GM19467 (cell line): ENCODE results near the gene GIMAP2.
A peak's percentile ranks its signal among the peaks of the same experiment; 100 is the strongest.
"Not testable (repeated sequence)": the region's sequence is repeated elsewhere in the genome, so short reads cannot be mapped to it uniquely, and the experiment has no call there.

ENCODE experiments used
- ATAC-seq: cut with Tn5 transposase; IDR thresholded peaks from one replicate; pipeline ENCODE4 v1.9.1; 2021; ENCODE audit warnings: mild to moderate bottlenecking, moderate library complexity; ENCODE audit not compliant: unreplicated experiment

GIMAP2 gene

DNA sequence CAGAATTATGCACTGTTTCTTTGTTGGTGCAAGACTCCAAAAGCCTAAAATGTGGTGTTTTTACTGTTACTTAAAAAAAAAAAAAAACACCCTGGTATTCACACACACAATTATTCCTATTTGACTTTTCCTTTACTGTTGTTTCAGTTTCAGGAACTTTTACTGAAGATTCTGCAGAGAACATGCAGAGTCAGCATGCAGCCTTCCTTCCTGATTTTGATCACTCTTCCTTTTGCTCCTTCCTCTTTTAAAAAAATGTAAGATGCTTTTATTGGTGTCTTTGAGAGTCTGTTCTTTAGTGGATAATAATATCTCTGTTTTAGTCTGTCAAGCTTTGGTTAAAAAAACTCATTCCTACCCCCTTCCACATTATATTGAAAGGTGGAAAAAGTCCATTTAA, 9.2 kb upstream of the GIMAP2 start:
- not testable (repeated sequence) for ATAC-seq

DNA sequence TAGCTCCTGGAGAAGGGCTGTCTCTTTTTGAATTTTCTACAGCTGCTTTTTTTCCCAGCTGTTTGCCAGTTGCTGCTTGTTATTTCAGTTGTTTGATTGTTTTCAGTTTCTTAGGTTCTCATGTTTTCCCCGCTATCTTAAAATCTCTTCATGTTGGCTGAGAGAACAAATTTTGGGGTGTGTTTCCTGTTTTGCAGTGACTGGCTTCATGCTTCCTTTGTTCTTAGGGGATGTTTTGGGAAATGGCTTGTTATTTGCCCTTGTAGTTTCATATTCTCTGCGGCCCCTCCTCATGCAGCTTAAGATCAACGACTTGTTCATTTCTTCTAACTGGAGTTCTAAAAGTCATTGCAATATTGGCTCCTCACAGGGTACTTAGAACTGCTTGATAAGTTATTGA, 8.7 kb upstream of the GIMAP2 start:
- ATAC-seq: not testable (repeated sequence)

DNA sequence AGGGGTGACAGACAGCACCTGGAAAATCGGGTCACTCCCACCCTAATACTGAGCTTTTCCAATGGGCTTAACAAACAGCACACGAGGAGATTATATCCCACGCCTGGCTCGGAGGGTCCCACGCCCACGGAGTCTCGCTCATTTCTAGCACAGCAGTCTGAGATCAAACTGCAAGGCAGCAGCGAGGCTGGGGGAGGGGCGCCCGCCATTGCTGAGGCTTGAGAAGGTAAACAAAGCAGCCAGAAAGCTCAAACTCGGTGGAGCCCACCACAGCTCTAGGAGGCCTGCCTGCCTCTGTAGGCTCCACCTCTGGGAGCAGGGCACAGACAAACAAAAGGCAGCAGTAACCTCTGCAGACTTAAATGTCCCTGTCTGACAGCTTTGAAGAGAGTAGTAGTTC, 6.9 kb upstream of the GIMAP2 start:
- not testable (repeated sequence) for ATAC-seq

DNA sequence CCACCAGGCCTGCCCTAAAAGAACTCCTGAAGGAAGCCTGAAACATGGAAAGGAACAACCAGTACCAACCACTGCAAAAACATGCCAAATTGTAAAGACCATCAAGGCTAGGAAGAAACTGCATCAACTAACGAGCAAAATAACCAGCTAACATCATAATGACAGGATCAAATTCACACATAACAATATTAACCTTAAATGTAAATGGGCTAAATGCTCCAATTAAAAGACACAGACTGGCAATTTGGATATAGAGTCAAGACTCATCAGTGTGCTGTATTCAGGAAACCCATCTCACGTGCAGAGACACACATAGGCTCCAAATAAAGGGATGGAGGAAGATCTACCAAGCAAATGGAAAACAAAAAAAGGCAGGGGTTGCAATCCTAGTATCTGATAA, 5.1 kb upstream of the GIMAP2 start:
- ATAC-seq: not testable (repeated sequence)

DNA sequence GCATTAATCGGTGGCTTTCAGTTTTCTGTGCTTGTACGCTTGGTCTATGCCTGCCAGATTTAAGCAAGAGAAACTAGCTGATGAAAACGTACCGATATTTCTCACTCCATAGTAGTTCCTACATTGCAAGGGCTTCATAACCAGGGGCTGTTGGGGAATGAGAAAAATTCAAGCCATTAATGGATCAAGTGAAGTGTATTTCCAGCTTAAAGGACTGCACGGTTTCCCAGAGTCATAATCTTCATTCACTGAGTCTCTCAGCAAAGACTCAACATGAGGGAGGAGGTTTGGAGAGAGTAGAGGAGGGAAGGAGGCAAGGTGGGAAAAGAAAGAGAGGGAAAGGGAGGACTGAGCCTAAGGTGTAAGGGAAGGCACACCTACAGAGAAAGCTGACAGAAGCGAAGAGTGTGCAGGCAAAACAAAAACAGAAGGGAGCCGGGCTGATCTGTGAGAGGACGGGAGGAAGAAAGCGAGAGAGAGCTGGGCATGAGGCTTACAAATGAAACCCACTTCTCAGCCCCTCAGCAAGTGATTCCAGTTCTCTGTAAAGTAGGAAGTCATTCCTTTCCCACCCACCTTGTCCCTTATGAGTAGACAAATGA, 625 bp downstream of the GIMAP2 start:
- peak; percentile 24 for ATAC-seq

DNA sequence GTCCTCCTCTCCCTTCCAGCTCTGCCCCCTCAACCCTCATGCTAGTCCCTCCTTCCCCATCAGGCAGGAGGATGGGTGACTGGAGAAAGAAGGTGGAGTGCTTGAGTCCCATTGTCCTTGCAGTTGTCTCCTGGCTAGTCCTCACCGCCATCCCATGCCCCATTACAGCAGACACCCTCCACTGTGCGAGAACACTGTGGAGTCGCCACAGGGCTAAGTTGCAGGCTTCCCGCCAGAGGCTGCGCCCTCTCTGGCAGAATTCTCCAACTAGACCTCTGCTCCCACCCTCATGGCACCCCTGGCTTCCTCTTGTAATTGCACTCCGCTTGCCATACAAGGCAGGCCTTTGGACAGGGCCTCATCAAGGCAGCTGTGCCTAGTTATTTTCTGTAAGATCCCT, 3.1 kb downstream of the GIMAP2 start:
- no peak for ATAC-seq

DNA sequence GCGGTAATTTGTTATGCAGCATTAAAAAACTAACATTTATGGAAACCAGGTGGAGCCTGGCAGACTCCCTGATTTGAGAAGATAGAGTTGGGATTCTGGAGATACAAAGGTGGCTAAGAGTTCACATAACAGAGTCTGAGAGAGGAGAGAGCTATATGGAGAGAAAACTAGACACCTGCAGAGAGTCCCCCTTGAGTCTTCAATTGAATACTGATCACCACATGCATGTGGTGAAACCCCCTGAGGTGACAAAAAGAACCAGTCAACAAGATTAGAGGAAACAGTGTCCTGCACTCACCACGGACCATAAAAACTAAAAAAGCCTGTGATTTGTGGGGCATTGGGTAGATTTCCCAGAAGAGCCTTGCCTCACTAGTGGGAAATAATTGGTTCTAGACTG, 10.1 kb downstream of the GIMAP2 start:
- ATAC-seq: no peak

DNA sequence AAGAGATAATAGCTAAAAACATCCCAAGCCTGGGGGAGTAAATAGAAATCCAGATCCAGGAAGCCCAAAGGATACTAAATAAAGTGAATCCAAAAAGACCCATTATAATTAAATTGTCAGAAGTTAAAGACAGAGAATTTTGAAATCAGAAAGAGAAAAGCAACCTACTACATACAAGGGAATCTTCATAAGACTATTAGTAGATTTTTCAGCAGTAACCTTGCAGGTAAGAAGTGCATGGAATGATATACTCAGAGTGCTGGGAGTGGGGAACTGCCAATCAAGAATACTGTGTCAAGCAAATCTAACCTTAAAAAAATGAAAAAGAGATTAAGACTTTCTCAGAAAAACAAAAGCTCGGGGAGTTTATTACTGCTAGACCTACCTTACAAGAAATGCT, 17.7 kb downstream of the GIMAP2 start:
- no peak for ATAC-seq

DNA sequence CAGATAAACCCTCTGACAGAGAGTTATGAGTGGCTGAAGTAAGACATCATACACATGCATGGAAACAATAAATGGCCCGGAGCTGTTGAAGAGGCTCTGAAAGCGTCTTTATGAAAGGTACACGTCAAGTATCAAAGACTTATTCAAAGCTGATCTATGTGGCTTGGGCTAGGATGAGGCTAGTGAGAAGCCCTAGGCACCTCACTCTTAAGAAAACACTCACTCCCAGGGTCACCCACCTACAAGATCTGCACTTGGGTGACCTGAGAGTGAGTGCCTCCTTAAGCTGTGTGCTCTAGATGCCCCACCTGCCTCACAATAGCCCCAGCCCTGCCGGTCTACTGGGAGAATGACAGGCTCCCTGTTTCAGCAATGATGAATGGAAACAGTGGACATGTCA, 29.8 kb downstream of the GIMAP2 start:
- ATAC-seq: no peak

DNA sequence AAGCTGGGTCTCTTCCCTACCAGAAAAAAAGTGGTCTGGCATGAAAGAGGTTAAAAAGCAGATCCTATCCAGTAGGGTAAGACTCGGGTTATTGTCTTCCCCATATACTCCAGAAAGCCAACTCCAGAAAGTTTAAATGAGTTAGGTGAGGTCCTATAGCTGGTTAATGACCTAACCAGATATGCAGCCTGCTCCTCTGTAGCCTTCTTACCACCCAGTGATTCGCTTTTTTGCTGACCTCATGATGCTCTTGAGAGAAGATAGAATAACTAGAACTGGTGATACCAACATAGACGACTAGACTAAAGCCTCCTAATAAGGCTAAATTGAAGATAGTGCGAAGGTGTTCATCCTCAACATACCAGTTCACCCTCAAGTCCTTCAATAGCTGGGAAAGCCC, 30.2 kb downstream of the GIMAP2 start:
- ATAC-seq: no peak

DNA sequence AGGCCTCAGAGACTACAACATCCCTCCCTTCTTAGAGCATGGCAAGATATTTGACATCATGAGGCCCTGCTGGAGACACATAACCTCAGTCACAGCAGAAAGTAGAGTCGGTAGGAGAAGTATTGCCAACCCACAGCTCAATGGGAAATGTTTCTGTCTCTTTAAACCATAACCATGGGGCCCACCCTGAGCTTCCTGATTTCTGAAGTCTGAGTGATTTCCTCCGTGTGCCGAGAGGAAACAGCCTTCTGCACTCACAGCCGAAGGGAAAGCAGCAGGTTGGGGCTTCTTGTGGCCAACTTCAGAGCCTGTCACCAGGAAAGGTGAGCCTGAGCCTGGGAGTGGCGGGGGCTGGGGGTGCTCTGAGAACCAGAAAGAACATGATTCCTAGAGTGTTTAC, 30.9 kb downstream of the GIMAP2 start, which contains the start of gene GIMAP1:
Gene GIMAP1, plus strand, starts transcription at position 246 of the 400 bp plus-strand sequence. CDS start 2,435 bp downstream, outside the sequence.
- no peak for ATAC-seq

DNA sequence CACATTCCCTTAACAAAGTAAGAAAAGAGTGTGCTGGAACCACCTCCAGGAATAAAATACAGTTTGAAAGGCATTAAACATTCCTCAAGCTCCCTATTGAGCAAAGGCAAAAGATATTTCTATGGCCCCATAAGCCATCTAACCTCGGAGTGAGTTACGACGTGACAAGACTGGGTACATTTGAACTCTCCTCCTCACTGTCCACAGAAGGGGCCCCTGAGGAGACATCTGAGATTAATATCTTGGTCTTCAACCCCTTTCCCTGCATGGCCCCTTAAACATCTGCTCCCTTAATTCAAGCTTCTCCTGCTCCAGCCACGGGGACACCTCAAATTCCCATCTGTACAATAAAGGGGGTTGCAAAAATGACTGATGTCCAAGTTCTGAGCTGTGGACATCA, 31.4 kb downstream of the GIMAP2 start:
- no peak for ATAC-seq

DNA sequence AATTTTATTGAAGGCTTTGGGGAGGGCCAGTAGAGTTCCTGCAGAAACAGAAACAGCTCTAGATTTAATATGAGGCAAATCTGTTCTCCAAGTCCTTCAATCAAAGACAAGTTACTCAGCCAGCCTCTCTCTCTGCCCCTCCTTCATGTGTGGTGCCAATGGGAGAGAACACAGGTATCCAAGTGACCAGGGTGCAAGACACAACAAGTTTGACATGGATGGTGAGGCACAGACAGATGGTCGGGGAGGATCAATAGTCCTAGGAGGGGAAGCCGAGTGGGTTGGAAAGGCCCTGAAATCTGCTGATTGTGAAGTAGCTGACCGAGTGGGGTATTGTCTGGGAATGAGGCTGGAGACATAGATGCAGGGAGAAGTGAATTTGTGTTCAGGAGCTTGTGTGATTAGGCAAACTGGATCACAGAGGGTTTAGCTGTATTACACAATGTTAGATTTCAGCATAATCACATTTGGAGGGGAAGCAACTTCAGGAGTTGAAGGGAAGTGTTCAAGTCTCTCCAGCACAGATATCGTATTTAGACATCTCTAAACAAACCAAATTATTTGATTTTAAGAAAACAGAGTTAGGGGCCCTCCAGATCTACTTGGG, 32.4 kb downstream of the GIMAP2 start:
- ATAC-seq: no peak

DNA sequence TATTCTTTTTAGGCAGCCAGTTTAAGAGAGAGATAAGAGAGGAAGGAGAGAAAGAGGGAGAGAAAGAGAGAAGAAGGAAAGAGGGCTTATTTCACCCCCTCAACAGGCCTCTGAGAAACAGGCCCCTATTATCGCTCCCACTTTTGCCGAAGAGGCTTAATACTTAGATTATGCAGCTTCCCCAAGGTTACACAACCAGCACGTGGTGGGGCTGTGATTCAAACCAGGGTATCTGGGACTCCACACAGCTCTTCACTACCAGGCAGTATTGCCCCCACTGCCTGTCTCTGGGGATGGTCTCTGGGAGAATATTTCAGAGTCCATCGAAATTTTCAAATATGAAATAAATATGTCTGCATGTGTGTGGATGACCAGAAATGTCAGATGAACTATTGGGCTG, 33.9 kb downstream of the GIMAP2 start:
- ATAC-seq: no peak

DNA sequence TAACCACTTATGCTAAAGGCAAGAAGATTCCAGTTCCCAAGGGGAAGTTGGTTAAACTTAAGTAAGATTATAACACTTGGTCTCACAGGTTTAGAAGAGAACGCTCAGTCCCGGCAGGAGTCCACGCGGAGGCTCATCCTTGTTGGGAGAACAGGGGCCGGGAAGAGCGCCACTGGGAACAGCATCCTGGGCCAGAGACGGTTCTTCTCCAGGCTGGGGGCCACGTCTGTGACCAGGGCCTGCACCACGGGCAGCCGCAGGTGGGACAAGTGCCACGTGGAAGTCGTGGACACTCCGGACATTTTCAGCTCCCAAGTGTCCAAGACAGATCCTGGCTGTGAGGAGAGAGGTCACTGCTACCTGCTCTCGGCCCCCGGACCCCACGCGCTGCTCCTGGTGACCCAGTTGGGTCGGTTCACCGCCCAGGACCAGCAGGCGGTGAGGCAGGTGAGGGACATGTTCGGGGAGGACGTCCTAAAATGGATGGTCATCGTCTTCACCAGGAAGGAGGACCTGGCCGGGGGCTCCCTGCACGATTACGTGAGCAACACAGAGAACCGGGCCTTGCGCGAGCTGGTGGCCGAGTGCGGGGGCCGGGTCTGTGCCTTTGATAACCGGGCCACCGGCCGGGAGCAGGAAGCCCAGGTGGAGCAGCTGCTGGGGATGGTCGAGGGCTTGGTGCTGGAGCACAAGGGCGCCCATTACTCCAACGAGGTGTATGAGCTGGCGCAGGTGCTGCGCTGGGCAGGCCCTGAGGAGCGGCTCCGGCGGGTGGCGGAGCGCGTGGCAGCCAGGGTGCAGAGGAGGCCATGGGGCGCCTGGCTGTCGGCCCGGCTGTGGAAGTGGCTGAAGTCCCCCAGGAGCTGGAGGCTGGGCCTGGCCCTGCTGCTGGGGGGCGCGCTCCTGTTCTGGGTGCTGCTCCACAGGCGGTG, 34.7 kb downstream of the GIMAP2 start:
- ATAC-seq: no peak

DNA sequence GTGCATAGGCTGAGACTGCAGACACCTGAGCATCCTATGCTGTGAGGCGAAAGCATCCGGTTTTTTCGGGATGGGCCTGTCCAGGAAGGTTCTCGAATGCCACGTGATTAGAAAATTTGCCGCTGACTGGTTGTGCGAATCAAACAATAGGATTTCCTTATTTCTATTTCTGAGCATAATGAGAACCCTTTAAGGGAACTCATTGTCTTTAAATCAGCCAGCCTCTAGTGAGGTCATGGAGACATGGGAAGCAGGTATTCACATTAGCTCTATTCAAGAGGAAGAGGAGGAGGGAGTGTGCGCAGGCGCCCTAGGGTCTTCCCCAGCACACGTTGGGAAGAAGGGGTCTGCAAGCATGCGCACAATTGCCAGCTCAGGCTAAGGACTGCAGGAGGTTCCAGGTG, 36.5 kb downstream of the GIMAP2 start:
- no peak for ATAC-seq

DNA sequence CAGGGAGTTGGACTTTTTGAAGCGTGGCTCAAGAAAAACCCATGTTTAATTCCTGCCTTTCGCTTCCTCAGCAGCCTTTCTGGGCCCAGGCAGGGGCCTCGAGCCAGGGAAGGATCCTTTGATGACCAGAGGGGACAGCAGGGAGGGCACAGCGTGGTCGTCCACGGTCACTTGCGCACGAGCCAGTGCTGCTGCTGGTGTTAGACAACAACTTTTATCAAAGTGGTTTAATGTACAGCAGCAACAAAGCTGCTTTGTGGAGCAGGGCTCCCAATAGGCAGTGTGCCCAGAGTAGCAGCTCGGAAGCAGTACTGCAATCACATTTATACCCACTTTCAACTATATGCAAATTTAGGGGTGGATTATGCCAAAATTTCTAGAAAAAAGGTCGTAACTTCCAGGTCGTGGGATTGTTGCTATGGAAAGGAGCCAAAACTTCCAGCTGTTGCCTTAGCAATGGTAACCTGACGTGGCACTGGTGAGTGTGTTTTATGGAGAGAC, 37.0 kb downstream of the GIMAP2 start:
- no peak for ATAC-seq

DNA sequence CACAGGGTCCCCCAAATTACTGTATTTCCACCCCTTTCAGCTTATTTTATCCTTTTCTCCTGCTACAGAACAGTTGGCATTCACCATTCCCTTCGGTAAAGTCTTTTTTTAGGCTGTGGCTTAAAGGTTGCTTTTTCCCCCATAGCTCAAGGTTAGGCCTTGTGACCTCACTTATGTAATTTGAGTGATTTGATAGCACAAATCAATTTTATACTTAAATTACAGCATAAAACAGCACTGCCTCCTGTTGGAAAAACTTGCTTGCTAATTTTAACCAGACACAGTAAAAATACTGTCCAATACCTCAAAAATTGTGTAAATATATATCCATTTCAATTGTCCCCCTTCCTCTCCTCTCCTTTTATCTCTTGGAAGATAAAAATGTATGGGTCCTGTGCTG, 38.0 kb downstream of the GIMAP2 start:
- no peak for ATAC-seq

DNA sequence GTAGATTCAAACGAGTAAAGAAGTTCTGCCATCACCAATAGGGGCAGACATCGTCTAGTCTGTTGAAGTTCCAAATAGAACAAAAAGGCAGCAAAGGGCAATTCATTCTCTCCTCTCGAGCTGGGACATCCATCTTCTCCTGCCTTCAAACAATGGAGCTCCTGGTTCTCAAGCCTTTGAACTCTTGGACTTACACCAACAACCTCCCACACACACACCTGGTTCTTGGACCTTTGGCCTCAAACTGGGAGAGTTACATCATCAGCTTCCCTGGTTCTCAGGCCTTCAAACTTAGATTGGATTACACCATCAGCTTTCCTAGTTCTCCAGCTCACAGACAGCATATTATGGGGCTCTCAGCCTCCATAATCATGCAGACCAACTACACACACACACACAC, 41.9 kb downstream of the GIMAP2 start:
- no peak for ATAC-seq

DNA sequence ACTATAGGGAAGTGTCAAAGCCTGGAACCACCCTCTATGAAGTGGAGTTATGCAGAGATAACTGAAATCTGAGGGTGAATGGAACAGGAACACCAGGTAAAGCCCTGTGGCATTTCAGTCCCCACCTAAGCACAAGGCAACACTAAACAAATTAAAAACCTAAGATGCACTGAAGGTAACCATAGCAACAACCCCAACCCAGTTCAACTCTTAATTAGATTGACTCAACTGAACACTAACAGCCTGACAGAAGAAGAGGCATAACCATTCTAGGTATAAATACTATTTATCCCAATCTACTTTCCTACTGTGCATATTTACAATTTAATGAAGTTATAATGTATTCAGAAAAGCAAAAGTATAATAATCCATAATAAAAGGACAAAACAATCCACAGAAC, 42.5 kb downstream of the GIMAP2 start:
- no peak for ATAC-seq

DNA sequence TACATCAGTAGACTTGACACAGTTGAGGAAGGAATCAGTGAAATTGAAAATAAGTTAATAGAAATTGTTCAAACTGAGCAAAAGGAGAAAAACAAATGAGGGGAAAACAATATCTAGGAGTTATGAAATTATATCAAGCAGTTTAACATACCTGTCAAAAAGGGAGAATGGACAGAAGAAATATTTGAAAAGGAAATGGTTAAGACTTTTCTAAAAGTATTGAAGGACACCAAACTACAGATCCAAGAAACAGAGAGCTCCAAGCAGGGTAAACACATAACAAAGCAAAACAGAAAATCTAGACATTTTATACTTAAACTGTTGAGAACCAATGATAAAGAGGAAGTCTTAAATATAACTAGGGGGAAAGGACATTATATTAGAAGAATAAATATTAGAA, 43.1 kb downstream of the GIMAP2 start:
- no peak for ATAC-seq

DNA sequence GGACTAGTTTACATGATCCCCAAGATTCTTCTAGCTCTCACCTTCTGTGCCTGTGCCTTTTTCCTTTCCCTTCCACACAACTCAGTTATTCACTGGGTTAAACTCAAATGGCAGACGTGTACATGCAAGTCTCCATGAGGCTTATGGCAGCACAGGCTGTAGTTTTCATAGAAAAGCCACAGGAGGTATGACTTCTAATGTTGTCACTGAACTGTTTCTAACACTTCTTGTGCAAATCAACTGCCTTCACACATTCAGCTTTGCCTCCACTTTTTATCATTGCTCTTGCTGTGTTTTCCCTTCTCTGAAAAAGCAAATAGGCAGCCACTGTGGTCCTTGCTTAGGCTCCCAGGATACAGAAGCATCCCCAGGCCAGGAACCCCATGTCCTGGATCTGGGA, 46.4 kb downstream of the GIMAP2 start:
- no peak for ATAC-seq
